T-cell (primary cell): ENCODE measurements around the gene EXT2. TPM values are rescaled to one million over a fixed set of nuclear protein-coding genes. Genes with fewer than 3 reads are reported as not detected.
A peak's percentile ranks its signal among the peaks of the same experiment; 100 is the strongest.

Experiments used
- ATAC-seq, 4 experiments: fragments of 200-7000 bp in 3 of 4; fragments of 150-1000 bp in 1 of 4; cut with Tn5 transposase; replicated peaks in 1 of 4; 1 replicate in 3 of 4; 2 replicates in 1 of 4; pipeline ENCODE4 v1.10.0; 2021; ENCODE audit warnings: moderate library complexity in 3 of 4, mild to moderate bottlenecking in 2 of 4, moderate number of reproducible peaks in 1 of 4
- CTCF ChIA-PET, 2 donors: fragments of 300-600 bp; sonication (Branson Sonifier 250); formaldehyde crosslinking; loops; one replicate each; lab custom pipeline; 2022; ENCODE audit warnings: antibody characterized with exemption in 2 of 2; lab: Charles Lee
- POLR2A ChIA-PET, 2 donors: fragments of 300-600 bp; sonication (Branson Sonifier 250); formaldehyde crosslinking; loops; one replicate each; lab custom pipeline; 2022; ENCODE audit warnings: antibody characterized with exemption in 2 of 2; lab: Charles Lee
- DNase-seq, 35 experiments: peaks; one replicate each; pipeline versions ENCODE4 v3.0.0 to v3.0.0-alpha.2; 2013 to 2023
- H3K27ac ChIP-seq: one replicate; pipeline ENCODE4 v1.5.1; 2013; ENCODE audit warnings: low read length
- H3K27me3 ChIP-seq, 2 experiments: replicated peaks in 1 of 2; 1 replicate in 1 of 2; 2 replicates in 1 of 2; pipeline versions ENCODE4 v1.6.1 to v1.7.0; 2013; ENCODE audit warnings: low read length in 1 of 2, mixed read lengths in 1 of 2; ENCODE audit not compliant: control insufficient read depth in 2 of 2, insufficient read depth in 2 of 2; ENCODE audit errors: extremely low read depth in 1 of 2
- H3K36me3 ChIP-seq, 2 donors: 1 replicate in 1 of 2; 2 replicates in 1 of 2; pipeline versions ENCODE4 v1.6.1 to v1.7.0; 2013; ENCODE audit warnings: low read length in 1 of 2; ENCODE audit not compliant: control insufficient read depth in 2 of 2, insufficient read depth in 1 of 2; ENCODE audit errors: extremely low read depth in 1 of 2
- H3K4me1 ChIP-seq, 2 experiments: 1 replicate in 1 of 2; 2 replicates in 1 of 2; pipeline versions ENCODE4 v1.6.1 to v1.7.0; 2013; ENCODE audit warnings: low read length in 2 of 2, mixed read lengths in 1 of 2; ENCODE audit not compliant: insufficient read depth in 2 of 2, control insufficient read depth in 1 of 2; ENCODE audit errors: extremely low read depth in 1 of 2
- H3K4me3 ChIP-seq, 2 donors: 1 replicate in 1 of 2; 2 replicates in 1 of 2; pipeline versions ENCODE4 v1.5.1 to v1.7.0; 2013; ENCODE audit warnings: mild to moderate bottlenecking in 2 of 2, low read length in 1 of 2, moderate library complexity in 1 of 2; ENCODE audit not compliant: control insufficient read depth in 1 of 2; ENCODE audit errors: extremely low read depth in 1 of 2
- H3K9me3 ChIP-seq: 2 replicates; pipeline ENCODE4 v1.7.0; 2013
- H3K27ac Mint-ChIP-seq, 2 donors: one replicate each; pipeline ENCODE4 v1.8.0; 2020 to 2021; ENCODE audit warnings: mild to moderate bottlenecking in 2 of 2, mixed read lengths in 2 of 2
- H3K27me3 Mint-ChIP-seq, 2 donors: one replicate each; pipeline ENCODE4 v1.8.0; 2021 to 2022; ENCODE audit warnings: mixed read lengths in 2 of 2
- H3K36me3 Mint-ChIP-seq: one replicate; pipeline ENCODE4 v1.8.0; 2021; ENCODE audit warnings: mixed read lengths
- H3K4me1 Mint-ChIP-seq, 3 donors: one replicate each; pipeline ENCODE4 v1.8.0; 2020 to 2022; ENCODE audit warnings: mixed read lengths in 3 of 3, mild to moderate bottlenecking in 1 of 3
- H3K4me3 Mint-ChIP-seq, 3 donors: one replicate each; pipeline ENCODE4 v1.8.0; 2020 to 2022; ENCODE audit warnings: mild to moderate bottlenecking in 3 of 3, mixed read lengths in 3 of 3, moderate library complexity in 3 of 3
- H3K9me3 Mint-ChIP-seq, 3 donors: one replicate each; pipeline ENCODE4 v1.8.0; 2020 to 2022; ENCODE audit warnings: mixed read lengths in 3 of 3
- WGBS: methylation state at CpG from one replicate; pipeline ENCODE4 v1.1.5; 2013; ENCODE audit warnings: missing lambda C conversion rate; ENCODE audit not compliant: insufficient coverage; 5-methylcytosine and 5-hydroxymethylcytosine counted together
- total RNA-seq, 35 experiments: library from RNA in 6 of 35; stranded (reverse) in 6 of 35; fragments of 120-200 nt in 1 of 35; gene quantifications; one replicate each; pipeline versions ENCODE4 v1.2.1 to v1.2.4 and lab custom pipeline; 2013 to 2026

The EXT2 gene
- total RNA-seq, 5 donors from 2014 or later (not counting 1 experiment from before 2014, with no cell fraction given) = 24.8 to 30.5 (median 26.6) TPM

DNA sequence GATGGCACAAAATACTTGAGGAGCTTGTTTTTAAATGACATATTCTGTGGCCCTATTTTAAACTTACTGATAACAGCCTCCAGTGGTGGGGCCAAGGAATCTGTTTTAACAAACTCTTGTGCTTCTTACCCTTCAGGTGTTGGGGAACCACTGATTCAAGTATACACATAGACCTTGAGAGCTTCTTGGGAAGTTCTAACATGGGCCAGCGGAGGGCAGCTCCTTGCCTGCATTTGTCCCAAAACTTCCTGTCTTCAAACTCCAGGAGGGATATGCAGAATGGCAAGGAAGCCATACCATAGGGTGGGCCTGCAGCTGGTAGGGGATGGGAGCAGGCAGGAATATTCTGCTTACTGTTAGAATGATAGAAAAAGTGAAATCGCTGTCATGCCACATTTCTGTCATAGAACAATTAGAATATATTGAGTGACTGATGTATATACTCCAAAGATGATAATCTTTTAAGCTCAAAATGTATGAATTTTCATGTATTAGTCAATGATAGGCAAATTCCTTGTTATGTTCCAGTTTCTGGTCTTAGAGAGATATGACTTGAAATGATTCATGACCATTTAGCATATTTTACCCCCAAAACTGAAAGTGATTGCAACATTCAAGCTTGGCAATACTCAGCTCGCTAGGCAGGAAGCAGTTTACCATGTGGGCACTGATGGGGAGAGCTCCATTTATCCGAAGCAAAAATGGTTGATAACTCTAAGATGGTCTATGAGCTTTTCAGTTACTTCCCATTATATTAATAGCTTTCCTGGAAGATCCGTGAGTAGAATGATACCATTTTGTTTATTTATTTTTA is 9.2 kb downstream of the EXT2 start:
- no peaks in the 10 kb centered on the region for H3K9me3 Mint-ChIP-seq
- Histone ChIP-seq H3K27ac (no peak overlapping the region), H3K4me3 (no peak overlapping the region), H3K27me3 (no peaks in the 10 kb centered on the region), H3K4me1 (peaks cover 0 to 2% of the 10 kb centered on the region in 2 experiments), H3K36me3 (peaks cover 0 to 16% of the 10 kb centered on the region in 2 donors), H3K9me3 (no peaks in the 10 kb centered on the region)
- H3K36me3 Mint-ChIP-seq = peaks cover 26% of the 10 kb centered on the region
- CTCF ChIA-PET = interaction anchor here (0.5 to 4.1 kb wide), 7 partner anchors 9 to 997 kb away, joined by 3 to 40 read pairs (median 4); partner anchors contain the start of gene EXT2 (in 2 of the 2)
- POLR2A ChIA-PET = no interaction called here
- DNase-seq (no peak), ATAC-seq (no peak)
- no peaks in the 10 kb centered on the region for H3K27me3 Mint-ChIP-seq
- no peak overlapping the region for H3K27ac Mint-ChIP-seq
- H3K4me1 Mint-ChIP-seq = peaks cover 34 to 43% (median 36%) of the 10 kb centered on the region in 3 donors
- 100% methylated on average over 1 of the region's 5 CpGs for WGBS
- H3K4me3 Mint-ChIP-seq = no peak overlapping the region

DNA sequence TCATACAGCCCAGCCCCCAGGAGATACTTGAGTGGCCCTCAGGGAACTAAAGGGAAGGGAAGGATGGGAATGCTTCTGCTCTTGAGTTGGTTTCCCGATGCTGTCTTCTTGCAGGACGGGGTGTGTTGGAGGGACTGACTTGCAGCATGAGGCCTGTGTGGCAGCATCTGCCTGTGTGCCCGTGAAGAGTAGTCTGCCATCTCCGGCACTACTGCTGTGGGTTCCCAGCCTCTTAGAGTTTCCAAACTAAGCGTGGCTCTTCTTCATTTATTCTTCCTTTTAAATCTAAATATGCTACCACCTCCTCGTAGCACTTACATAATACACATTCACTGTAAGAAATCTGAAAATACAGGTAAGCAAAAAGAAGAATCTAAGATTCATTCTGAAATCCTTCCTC is 12.8 kb downstream of the EXT2 start:
- no peaks in the 10 kb centered on the region for H3K27me3 Mint-ChIP-seq
- DNase-seq = no peak
- H3K4me1 ChIP-seq = no peaks in the 10 kb centered on the region
- ChIA-PET CTCF (no interaction called here), POLR2A (interaction anchor here in 1 of 2 donors (0.6 kb wide), 1 partner anchor 972 kb away, joined by 3 read pairs; no protein-coding TSS in a partner anchor)
- peaks cover 37% of the 10 kb centered on the region for H3K36me3 Mint-ChIP-seq
- no peak overlapping the region for H3K4me3 Mint-ChIP-seq
- no peak for ATAC-seq
- H3K9me3 ChIP-seq = no peaks in the 10 kb centered on the region
- no peak overlapping the region for H3K27ac ChIP-seq
- no peak overlapping the region for H3K27ac Mint-ChIP-seq
- no peaks in the 10 kb centered on the region for H3K27me3 ChIP-seq
- H3K4me3 ChIP-seq = no peak overlapping the region
- H3K36me3 ChIP-seq = peaks cover 0 to 32% of the 10 kb centered on the region in 2 donors
- WGBS = 87% methylated on average over 4 of the region's 6 CpGs
- no peaks in the 10 kb centered on the region for H3K9me3 Mint-ChIP-seq
- H3K4me1 Mint-ChIP-seq = peaks cover 18 to 20% (median 19%) of the 10 kb centered on the region in 3 donors

DNA sequence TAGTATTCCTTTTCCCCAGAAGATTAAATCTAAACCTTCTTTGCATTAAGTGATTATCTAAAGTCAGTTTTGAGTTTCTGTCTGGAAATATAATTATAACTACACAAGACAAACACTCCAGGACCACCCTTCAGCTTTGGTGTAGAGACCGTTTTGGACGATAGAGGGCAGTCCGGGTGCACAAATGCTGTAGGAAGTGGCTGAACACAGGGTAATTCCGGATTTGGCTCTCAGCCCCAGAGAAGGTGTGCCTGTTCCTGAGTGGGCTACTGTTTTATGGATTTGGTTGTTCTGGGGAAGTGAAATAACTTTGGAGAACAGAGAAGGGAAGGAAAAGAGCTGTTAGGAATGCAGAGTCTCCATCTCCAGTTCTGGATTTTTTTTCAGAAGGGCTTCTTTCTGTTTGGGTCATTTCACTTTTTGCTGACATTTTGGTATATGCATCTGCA is 14.8 kb downstream of the EXT2 start:
- Mint-ChIP-seq H3K4me3 (no peak overlapping the region), H3K27ac (peak overlapping the region in 1 of 2 donors; percentile 47), H3K27me3 (no peaks in the 10 kb centered on the region), H3K4me1 (peaks cover 7 to 10% (median 8%) of the 10 kb centered on the region in 3 donors), H3K36me3 (peaks cover 52% of the 10 kb centered on the region), H3K9me3 (no peaks in the 10 kb centered on the region)
- H3K27ac ChIP-seq = no peak overlapping the region
- H3K4me3 ChIP-seq = no peak overlapping the region
- DNase-seq = peak in 34 of 35 experiments; percentile 12 to 69 (median 38)
- no peaks in the 10 kb centered on the region for H3K9me3 ChIP-seq
- no peaks in the 10 kb centered on the region for H3K27me3 ChIP-seq
- CTCF ChIA-PET = interaction anchor here (1.0 to 1.4 kb wide), 3 partner anchors 10 to 16 kb away, joined by 3 to 7 read pairs (median 3); no protein-coding TSS in a partner anchor
- WGBS = 7% methylated on average over 3 of the region's 4 CpGs
- ATAC-seq = peak; percentile 82 to 90 (median 86)
- H3K4me1 ChIP-seq = no peaks in the 10 kb centered on the region
- POLR2A ChIA-PET = no interaction called here
- peaks cover 0 to 49% of the 10 kb centered on the region in 2 donors for H3K36me3 ChIP-seq

DNA sequence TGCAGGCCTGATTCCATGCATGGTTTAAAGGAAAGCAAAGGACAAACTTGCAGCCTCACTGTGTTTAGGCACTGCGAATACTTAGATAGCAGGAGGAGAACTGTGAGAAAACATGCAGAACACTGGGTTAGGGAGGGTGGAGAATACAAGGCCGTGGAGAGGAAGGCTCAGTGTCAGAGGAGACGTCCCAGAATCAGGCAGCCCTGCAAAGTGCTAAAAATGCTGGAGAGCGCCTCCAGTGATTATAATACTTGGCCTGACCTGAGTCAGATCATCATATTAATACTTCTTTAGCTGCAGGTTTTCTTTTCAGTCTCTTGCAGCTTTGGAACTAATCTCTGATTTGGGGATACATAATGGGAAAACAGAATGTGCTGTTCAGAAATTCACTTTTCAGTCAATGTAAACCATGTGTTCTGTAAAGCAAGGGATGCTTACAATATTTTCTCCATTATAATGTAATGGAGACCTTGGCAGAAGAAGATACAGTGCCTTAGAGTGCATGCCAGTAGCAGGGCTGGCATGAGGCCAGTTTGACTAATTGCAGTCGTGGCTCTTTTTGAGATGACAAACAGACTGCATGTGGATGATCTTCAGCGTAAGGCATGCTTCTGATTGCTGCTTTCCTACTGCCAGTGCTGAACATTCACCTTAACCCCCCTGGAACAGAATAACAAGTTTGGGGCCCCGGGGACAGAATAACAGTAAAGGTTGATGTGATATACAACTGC is 16.8 kb downstream of the EXT2 start:
- Mint-ChIP-seq H3K27ac (no peak overlapping the region), H3K36me3 (peaks cover 65% of the 10 kb centered on the region), H3K4me1 (peaks cover 7 to 10% (median 8%) of the 10 kb centered on the region in 3 donors), H3K27me3 (no peaks in the 10 kb centered on the region), H3K4me3 (no peak overlapping the region), H3K9me3 (no peaks in the 10 kb centered on the region)
- Histone ChIP-seq H3K4me3 (no peak overlapping the region), H3K4me1 (no peaks in the 10 kb centered on the region), H3K27ac (no peak overlapping the region), H3K36me3 (peaks cover 0 to 62% of the 10 kb centered on the region in 2 donors), H3K9me3 (no peaks in the 10 kb centered on the region), H3K27me3 (no peaks in the 10 kb centered on the region)
- DNase-seq (no peak), ATAC-seq (no peak)
- ChIA-PET POLR2A (no interaction called here), CTCF (no interaction called here)
- WGBS = 100% methylated on average over 3 of the region's 7 CpGs

DNA sequence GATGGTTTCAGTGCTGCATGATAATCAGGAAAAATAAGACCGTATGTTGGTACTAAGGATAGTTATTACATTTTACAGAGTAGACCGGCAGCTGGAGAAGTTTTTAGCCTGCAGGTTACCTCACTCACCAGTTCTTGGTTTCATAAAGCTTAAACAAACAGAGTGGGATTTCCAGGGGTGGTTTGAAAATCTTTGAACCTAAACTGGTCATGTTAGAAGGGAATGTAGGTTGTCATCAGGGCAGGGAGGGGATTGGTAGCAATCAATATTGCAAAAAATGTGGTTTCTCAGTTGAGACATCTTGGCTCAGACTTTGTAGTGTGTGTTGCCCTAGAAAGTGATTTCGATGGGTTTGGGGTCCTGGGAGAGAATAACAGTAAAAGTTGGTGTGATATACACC is 17.5 kb downstream of the EXT2 start:
- no peak overlapping the region for H3K27ac ChIP-seq
- DNase-seq (no peak), ATAC-seq (no peak)
- CTCF ChIA-PET = no interaction called here
- H3K9me3 ChIP-seq = no peaks in the 10 kb centered on the region
- H3K36me3 ChIP-seq = peaks cover 0 to 66% of the 10 kb centered on the region in 2 donors
- 86% methylated on average over 1 of the region's 3 CpGs for WGBS
- no peak overlapping the region for H3K4me3 ChIP-seq
- no peaks in the 10 kb centered on the region for H3K4me1 ChIP-seq
- Mint-ChIP-seq H3K36me3 (peaks cover 65% of the 10 kb centered on the region), H3K4me1 (peaks cover 7 to 10% (median 8%) of the 10 kb centered on the region in 3 donors), H3K27me3 (no peaks in the 10 kb centered on the region), H3K4me3 (no peak overlapping the region), H3K9me3 (no peaks in the 10 kb centered on the region), H3K27ac (no peak overlapping the region)
- POLR2A ChIA-PET = no interaction called here
- no peaks in the 10 kb centered on the region for H3K27me3 ChIP-seq

DNA sequence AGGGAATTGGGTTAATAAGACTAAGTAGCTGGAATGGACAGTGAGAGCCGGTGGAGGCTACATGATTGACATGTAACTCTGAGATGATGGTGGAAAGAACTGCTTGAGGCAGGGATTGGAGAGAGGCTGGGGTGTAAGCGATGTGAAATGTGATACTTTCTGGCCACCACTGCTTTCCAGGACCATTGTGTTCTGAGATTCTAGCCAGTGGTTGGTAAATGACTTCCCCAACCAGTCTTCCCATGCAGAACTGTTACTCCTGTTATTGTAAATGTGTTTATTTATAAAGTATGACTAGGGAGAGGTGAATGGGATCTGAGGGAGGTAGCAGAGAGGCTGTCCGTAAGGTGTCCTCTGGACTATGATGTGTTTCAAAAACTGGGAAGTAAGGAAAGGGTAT is 18.1 kb downstream of the EXT2 start:
- peaks cover 7 to 10% (median 8%) of the 10 kb centered on the region in 3 donors for H3K4me1 Mint-ChIP-seq
- POLR2A ChIA-PET = no interaction called here
- Histone ChIP-seq H3K9me3 (no peaks in the 10 kb centered on the region), H3K27me3 (no peaks in the 10 kb centered on the region), H3K36me3 (peaks cover 0 to 62% of the 10 kb centered on the region in 2 donors), H3K27ac (no peak overlapping the region), H3K4me3 (no peak overlapping the region), H3K4me1 (no peaks in the 10 kb centered on the region)
- CTCF ChIA-PET = interaction anchor here in 1 of 2 donors (0.5 kb wide), 1 partner anchor 40 kb away, joined by 5 read pairs; no protein-coding TSS in a partner anchor
- no peaks in the 10 kb centered on the region for H3K9me3 Mint-ChIP-seq
- H3K27me3 Mint-ChIP-seq = no peaks in the 10 kb centered on the region
- no peak overlapping the region for H3K27ac Mint-ChIP-seq
- DNase-seq (no peak), ATAC-seq (no peak)
- WGBS = 92% methylated on average over 2 of the region's 3 CpGs
- peaks cover 66% of the 10 kb centered on the region for H3K36me3 Mint-ChIP-seq
- no peak overlapping the region for H3K4me3 Mint-ChIP-seq
